HepG2 (cell line): ENCODE measurements around the gene CXCR5. TPM values are rescaled to one million over a fixed set of nuclear protein-coding genes. Genes with fewer than 3 reads are reported as not detected.
A peak's percentile ranks its signal among the peaks of the same experiment; 100 is the strongest.

Experiments
- ATAC-seq: fragments of 200-7000 bp; cut with Tn5 transposase; 3 replicates; pipeline ENCODE4 v1.9.1; 2020; ENCODE audit warnings: mild to moderate bottlenecking, moderate library complexity
- BruUV-seq: library from RNA; stranded (reverse); fragments of 400-500 nt; replicated peaks from 2 replicates; lab custom pipeline; 2021; lab: Mats Ljungman, UMichigan
- CTCF ChIA-PET: fragments of 300-600 bp; formaldehyde crosslinking; extraction: SDS; loops from one replicate; lab custom pipeline; 2021; ENCODE audit warnings: low total read pairs, inconsistent platforms, low intra/inter-chr PET ratio; lab: Yijun Ruan, JAX
- POLR2A ChIA-PET: fragments of 350-600 bp; sonication (Branson Sonifier 250); formaldehyde crosslinking; loops from one replicate; lab custom pipeline; 2020; ENCODE audit warnings: antibody characterized with exemption, inconsistent platforms; lab: Yijun Ruan, JAX
- DNase-seq: peaks from one replicate; pipeline ENCODE4 v3.0.0-alpha.2; 2015; ENCODE audit warnings: low spot score
- FAIRE-seq: peaks from 3 replicates; lab custom pipeline; 2011; peaks lifted over from hg19 to GRCh38; lab: Jason Lieb, UNC
- H2AFZ ChIP-seq: one replicate; pipeline ENCODE4 v1.6.1; 2011; ENCODE audit warnings: low read length, inconsistent platforms
- H3K27ac ChIP-seq: fragments of 300-600 bp; 3 replicates; pipeline ENCODE4 v1.8.0; 2011; ENCODE audit warnings: mixed run types, mild to moderate bottlenecking, mixed read lengths, low read length, inconsistent platforms; ENCODE audit not compliant: insufficient read depth; ENCODE audit errors: extremely low read length
- H3K27me3 ChIP-seq, 2 experiments: fragments of 200-600 bp in 1 of 2; 2 replicates in 1 of 2; 3 replicates in 1 of 2; pipeline versions ENCODE4 v1.6.0 to v1.8.0; 2011; ENCODE audit warnings: low read length in 2 of 2, mild to moderate bottlenecking in 2 of 2, moderate library complexity in 2 of 2, inconsistent platforms in 1 of 2; ENCODE audit not compliant: insufficient read depth in 2 of 2, control insufficient read depth in 1 of 2
- H3K36me3 ChIP-seq, 2 experiments: fragments of 200-600 bp in 1 of 2; replicated peaks in 1 of 2; 2 replicates in 1 of 2; 3 replicates in 1 of 2; pipeline versions ENCODE4 v1.5.1 to v1.8.0; 2011; ENCODE audit warnings: low read length in 2 of 2, inconsistent platforms in 1 of 2; ENCODE audit not compliant: insufficient read depth in 2 of 2, control insufficient read depth in 1 of 2
- H3K4me1 ChIP-seq: 2 replicates; pipeline ENCODE4 v1.5.1; 2012; ENCODE audit warnings: low read length, inconsistent platforms; ENCODE audit not compliant: insufficient read depth
- H3K4me2 ChIP-seq: 2 replicates; pipeline ENCODE4 v1.6.0; 2011; ENCODE audit warnings: low read depth, low read length, inconsistent platforms
- H3K4me3 ChIP-seq, 3 experiments: fragments of 200-600 bp in 1 of 3; sonication (generic), shearing (Covaris generic) in 1 of 3; replicated peaks in 1 of 3; 2 replicates each; pipeline ENCODE4 v1.5.1; 2011 to 2016; ENCODE audit warnings: low read length in 3 of 3, inconsistent platforms in 2 of 3, low read depth in 2 of 3, mild to moderate bottlenecking in 2 of 3, control low read depth in 1 of 3, mixed read lengths in 1 of 3; ENCODE audit not compliant: insufficient read depth in 1 of 3
- H3K79me2 ChIP-seq: one replicate; pipeline ENCODE4 v1.6.1; 2011; ENCODE audit warnings: low read length, inconsistent platforms; ENCODE audit not compliant: insufficient read depth
- H3K9ac ChIP-seq: 2 replicates; pipeline ENCODE4 v1.6.0; 2011; ENCODE audit warnings: mild to moderate bottlenecking, low read depth, low read length, inconsistent platforms; ENCODE audit not compliant: insufficient read depth
- H3K9me3 ChIP-seq: 2 replicates; pipeline ENCODE4 v1.5.1; 2012; ENCODE audit warnings: mild to moderate bottlenecking, low read length
- H4K20me1 ChIP-seq: 2 replicates; pipeline ENCODE4 v1.6.0; 2011; ENCODE audit warnings: inconsistent platforms, mild to moderate bottlenecking, low read length, moderate library complexity; ENCODE audit not compliant: insufficient read depth
- ARID5B ChIP-seq: IDR thresholded peaks from 2 replicates; pipeline ENCODE4 v1.4.0; 2020; ENCODE audit warnings: mild to moderate bottlenecking, missing genetic modification reagents
- HINFP ChIP-seq: sonication (generic); formaldehyde crosslinking; IDR thresholded peaks from 2 replicates; pipeline ENCODE4 v1.4.0; 2020; ENCODE audit warnings: low read depth, mild to moderate bottlenecking, missing genetic modification reagents
- KAT7 ChIP-seq: IDR thresholded peaks from 2 replicates; pipeline ENCODE4 v1.6.1; 2018; ENCODE audit warnings: borderline replicate concordance, missing compliant biosample characterization
- ONECUT2 ChIP-seq: sonication (generic); formaldehyde crosslinking; IDR thresholded peaks from 2 replicates; pipeline ENCODE4 v1.4.0; 2020; ENCODE audit warnings: missing genetic modification reagents
- RFX3 ChIP-seq: IDR thresholded peaks from 2 replicates; pipeline ENCODE4 v1.6.1; 2016; ENCODE audit warnings: missing biosample characterization, missing genetic modification reagents
- TGIF2 ChIP-seq: IDR thresholded peaks from 2 replicates; pipeline ENCODE4 v1.6.1; 2016; ENCODE audit warnings: control low read depth, missing compliant biosample characterization
- ZBTB7B ChIP-seq: sonication (generic); formaldehyde crosslinking; IDR thresholded peaks from 2 replicates; pipeline ENCODE4 v1.4.0; 2020; ENCODE audit warnings: missing genetic modification reagents
- ZKSCAN1 ChIP-seq: fragments of 150-350 bp; IDR thresholded peaks from 2 replicates; pipeline ENCODE4 v1.6.1; 2014; ENCODE audit warnings: low read length
- ZKSCAN5 ChIP-seq: sonication (generic); formaldehyde crosslinking; IDR thresholded peaks from 2 replicates; pipeline ENCODE4 v1.5.1; 2020; ENCODE audit warnings: mild to moderate bottlenecking, missing genetic modification reagents
- ZNF362 ChIP-seq: sonication (generic); formaldehyde crosslinking; IDR thresholded peaks from 2 replicates; pipeline ENCODE4 v1.4.0; 2020; ENCODE audit warnings: missing genetic modification reagents, mild to moderate bottlenecking, borderline replicate concordance
- ZNF383 ChIP-seq: sonication (generic); formaldehyde crosslinking; IDR thresholded peaks from 2 replicates; pipeline ENCODE4 v1.4.0; 2020; ENCODE audit warnings: missing genetic modification reagents, mild to moderate bottlenecking, borderline replicate concordance
- ZNF543 ChIP-seq: sonication (generic); formaldehyde crosslinking; IDR thresholded peaks from 2 replicates; pipeline ENCODE4 v1.4.0; 2020; ENCODE audit warnings: mild to moderate bottlenecking, missing genetic modification reagents
- ZNF772 ChIP-seq: sonication (generic); formaldehyde crosslinking; IDR thresholded peaks from 2 replicates; pipeline ENCODE4 v1.5.0; 2020; ENCODE audit warnings: mild to moderate bottlenecking, missing genetic modification reagents
- WGBS: methylation state at CpG from one replicate; pipeline ENCODE4 v1.1.6; 2017; ENCODE audit warnings: low lambda C conversion rate; 5-methylcytosine and 5-hydroxymethylcytosine counted together
- in situ Hi-C: cut with HindIII; loops from 2 replicates; pipeline ENCODE4 v1.10.0; 2017; ENCODE audit warnings: low pct_unique_long_range_greater_than_20kb; ENCODE audit not compliant: extremely low pct_ligation_motif_present
- intact Hi-C: fragments of 100-400 bp; cut with micrococcal nuclease; formaldehyde crosslinking; loops from one replicate; pipeline ENCODE4 v1.10.0; 2022; ENCODE audit not compliant: unreplicated experiment
- polyA plus RNA-seq, 8 experiments: library from polyadenylated mRNA; depleted of rRNA in 3 of 8; stranded (reverse) in 7 of 8; unstranded in 1 of 8; fragments of >200 nt; fragmentation: Illumina TruSeq in 4 of 8; extraction: Trizol in 4 of 8; gene quantifications; 2 replicates each; pipeline versions ENCODE4 v1.2.1 to v1.2.3, GENCODE V29; 2011 to 2016; ENCODE audit warnings: low read depth in 4 of 8, missing spikeins in 1 of 8, mixed read lengths in 1 of 8; ENCODE audit not compliant: insufficient read depth in 1 of 8
- total RNA-seq, 5 experiments: library from RNA; depleted of rRNA; stranded (reverse); fragments of >200 nt; fragmentation: Illumina TruSeq; extraction: Trizol; gene quantifications; 2 replicates each; pipeline ENCODE4 v1.2.3, GENCODE V29; 2016; ENCODE audit warnings: low read depth in 1 of 5

Gene CXCR5
- total and polyA plus RNA-seq, 2 of the 13 experiments (the other 11 are each of a cell fraction or from before 2014, with no cell fraction given): not detected

- TF ChIP-seq ONECUT2: no peak
- TF ChIP-seq TGIF2: no peak
- peak; percentile 58; the same call in 1 of the 2 replicates for TF ChIP-seq ZBTB7B
- TF ChIP-seq ARID5B: 0 out of 2 replicates have a peak, but pooled peaks have one; percentile 3
- 0 out of 2 replicates have a peak, but pooled peaks have one; percentile 18 for TF ChIP-seq KAT7 (CRISPR knock-in tag)
These were observed 41.2 kb downstream of the CXCR5 start (continued) for GRCh38 chr11:118924591-118925585.

GRCh38 chr11:118927554-118928100, 43.9 kb downstream of the CXCR5 start:
- Histone ChIP-seq H3K27me3 (peaks cover 2 to 7% of the 10 kb centered on the region in 2 experiments; a peak in 3 of 5 replicates), H3K9me3 (no peaks in the 10 kb centered on the region), H3K4me3 (peak overlapping the region in 2 of 3 experiments; percentile 23 to 89; a peak in 4 of 6 replicates), H3K4me2 (peak overlapping the region; percentile 94), H4K20me1 (no peaks in the 10 kb centered on the region), H3K36me3 (no peaks in the 10 kb centered on the region), H3K9ac (no peak overlapping the region), H3K27ac (no peak overlapping the region), H2AFZ (no peak overlapping the region), H3K79me2 (peaks cover 27% of the 10 kb centered on the region), H3K4me1 (peaks cover 58% of the 10 kb centered on the region)
- FAIRE-seq (no peak), DNase-seq (no peak), ATAC-seq (no peak)
- TF ChIP-seq ZNF362 (CRISPR knock-in tag) (0 out of 2 replicates have a peak, but pooled peaks have one; percentile 16), ZKSCAN1 (peak; percentile 82), HINFP (CRISPR knock-in tag) (0 out of 2 replicates have a peak, but pooled peaks have one; percentile 11), ZNF543 (CRISPR knock-in tag) (peak; percentile 70; the same call in 1 of the 2 replicates), RFX3 (no peak), ZNF772 (CRISPR knock-in tag) (no peak), ZKSCAN5 (CRISPR knock-in tag) (no peak), ZNF383 (CRISPR knock-in tag) (0 out of 2 replicates have a peak, but pooled peaks have one; percentile 45)
- 2% methylated on average over 7 of the region's 7 CpGs for WGBS
- ChIA-PET POLR2A (interaction anchor here (1.0 kb wide), 2 partner anchors 11 to 137 kb away, joined by 3 to 6 read pairs; partner anchors contain the start of gene DDX6), CTCF (interaction anchor here (1.6 to 9.8 kb wide), 2 partner anchors 20 to 238 kb away, joined by 3 to 188 read pairs; no protein-coding TSS in a partner anchor)
- in situ Hi-C loops (no loop called here), intact Hi-C loops (loop anchor here (1.0 kb wide), 2 partner anchors 16 to 237 kb away; no protein-coding TSS in a partner anchor)
- BruUV-seq: no TSS peak
